K562 (cell line): ENCODE data around the gene STT3B. TPM values are rescaled to one million over a fixed set of nuclear protein-coding genes. Genes with fewer than 3 reads are reported as not detected.

Experiments used
- ATF1 ChIP-seq, 2 experiments: fragments of 450-650 bp in 1 of 2; IDR thresholded peaks; 2 replicates each; pipeline ENCODE4 v1.6.1; 2016; ENCODE audit warnings: missing compliant biosample characterization in 1 of 2, missing genetic modification characterization in 1 of 2
- BDP1 ChIP-seq: IDR thresholded peaks from 3 replicates; pipeline ENCODE4 v1.6.1; 2011; ENCODE audit not compliant: insufficient read length, insufficient read depth
- HMGN3 ChIP-seq: IDR thresholded peaks from 2 replicates; pipeline ENCODE4 v1.6.1; 2011; ENCODE audit warnings: borderline replicate concordance, low read depth, mild to moderate bottlenecking, mixed read lengths, low read length; ENCODE audit not compliant: insufficient read length; ENCODE audit errors: extremely low read depth
- HOXB6 ChIP-seq: fragments of 250-450 bp; sonication (Bioruptor Pico); IDR thresholded peaks from 2 replicates; pipeline ENCODE4 v1.5.1; 2022; ENCODE audit warnings: mild to moderate bottlenecking, borderline replicate concordance
- LEF1 ChIP-seq: fragments of 450-650 bp; IDR thresholded peaks from 2 replicates; pipeline ENCODE4 v1.6.1; 2016; ENCODE audit warnings: mild to moderate bottlenecking
- NR2C1 ChIP-seq, 2 experiments: fragments of 450-650 bp; IDR thresholded peaks; 2 replicates each; pipeline ENCODE4 v1.6.1; 2017; ENCODE audit warnings: mild to moderate bottlenecking in 2 of 2, antibody characterized with exemption in 1 of 2, inconsistent platforms in 1 of 2, missing compliant biosample characterization in 1 of 2, missing genetic modification characterization in 1 of 2
- TEAD4 ChIP-seq, 2 experiments: sonication (generic) in 1 of 2; formaldehyde crosslinking in 1 of 2; IDR thresholded peaks; 2 replicates each; pipeline versions ENCODE4 v1.6.1 to v1.8.0; 2012 to 2022; ENCODE audit warnings: borderline replicate concordance in 1 of 2, inconsistent platforms in 1 of 2, low read length in 1 of 2, mild to moderate bottlenecking in 1 of 2, missing genetic modification reagents in 1 of 2
- ZBED1 ChIP-seq: IDR thresholded peaks from 2 replicates; pipeline ENCODE4 v1.6.1; 2014
- ZNF12 ChIP-seq: sonication (generic); formaldehyde crosslinking; IDR thresholded peaks from 2 replicates; pipeline ENCODE4 v1.4.0; 2020; ENCODE audit warnings: mild to moderate bottlenecking, missing genetic modification reagents
- ZNF707 ChIP-seq: fragments of 250-450 bp; sonication (Bioruptor Pico); conservative IDR thresholded peaks from 2 replicates; pipeline ENCODE4 v1.8.0; 2022; ENCODE audit warnings: inconsistent platforms, mild to moderate bottlenecking, moderate library complexity
- ZNF75A ChIP-seq: fragments of 450-650 bp; formaldehyde crosslinking; IDR thresholded peaks from 2 replicates; pipeline ENCODE4 v1.4.0; 2020; ENCODE audit warnings: mild to moderate bottlenecking
- polyA plus RNA-seq, 8 experiments: library from polyadenylated mRNA; depleted of rRNA in 4 of 8; stranded (reverse) in 5 of 8; unstranded in 3 of 8; fragments of >200 nt; fragmentation: Nextera tagmentation in 2 of 8; fragmentation: Illumina TruSeq in 1 of 8; extraction: Ambion mirVana in 2 of 8; extraction: Trizol in 1 of 8; gene quantifications; 2 replicates each; pipeline versions ENCODE4 v1.2.1 to v1.2.3, GENCODE V29; 2011 to 2014; ENCODE audit warnings: inconsistent platforms in 1 of 8, missing spikeins in 1 of 8
- total RNA-seq, 7 experiments: library from RNA; depleted of rRNA in 6 of 7; stranded (reverse); fragments of >200 nt in 6 of 7; fragmentation: Illumina TruSeq in 2 of 7; extraction: Trizol in 2 of 7; gene quantifications; 2 replicates each; pipeline versions ENCODE4 v1.2.1 to v1.2.3, GENCODE V29; 2011 to 2021; ENCODE audit warnings: low replicate concordance in 1 of 7
- TF ChIP-seq, protein P1 (sequence below): fragments of 450-650 bp; IDR thresholded peaks from 2 replicates; pipeline ENCODE4 v1.6.1; 2016; ENCODE audit warnings: low read depth
- TF ChIP-seq, protein P2 (sequence below): fragments of 250-450 bp; sonication (Bioruptor Pico); IDR thresholded peaks from 2 replicates; pipeline ENCODE4 v1.5.0; 2020; ENCODE audit warnings: mild to moderate bottlenecking
- TF ChIP-seq, protein P3 (sequence below): fragments of 450-650 bp; formaldehyde crosslinking; IDR thresholded peaks from 2 replicates; pipeline ENCODE4 v1.4.0; 2020; ENCODE audit warnings: mild to moderate bottlenecking, moderate library complexity
- TF ChIP-seq, protein P4 (sequence below): sonication (generic); IDR thresholded peaks from 2 replicates; pipeline ENCODE4 v1.6.1; 2016

STT3B gene
- total and polyA plus RNA-seq, 9 of the 15 experiments (the other 6 are each of a cell fraction or from before 2014, with no cell fraction given), result 22.4 to 147 (median 100) TPM

DNA sequence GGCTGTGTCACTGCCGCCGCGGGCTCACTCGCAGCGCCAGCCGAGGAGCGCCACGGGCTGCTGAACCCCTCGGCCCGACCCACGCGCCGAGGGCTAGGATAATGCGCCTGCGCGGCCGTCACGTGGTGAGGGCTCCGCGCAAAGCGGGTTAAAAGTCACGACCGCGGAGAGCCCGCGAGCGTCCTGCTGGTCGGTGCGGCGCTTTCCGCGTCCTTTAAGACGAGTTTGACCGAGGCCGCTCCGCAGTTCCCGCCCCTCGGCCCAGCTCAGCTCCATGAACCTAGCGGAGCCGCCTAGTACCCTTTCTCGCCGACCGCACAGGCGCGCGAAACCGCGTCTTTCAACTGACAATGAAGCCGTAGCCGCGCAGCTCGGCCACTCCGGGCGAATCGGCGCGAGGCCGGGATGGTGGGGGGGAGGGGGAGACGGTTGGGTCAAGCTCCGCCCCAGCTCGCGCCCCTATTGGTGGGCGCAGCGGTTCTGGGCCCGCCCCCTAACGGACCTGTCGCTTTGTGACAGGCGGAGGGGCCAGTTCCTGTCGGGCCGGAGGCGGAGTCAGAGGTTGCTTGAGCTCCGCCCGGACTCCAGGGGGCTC lies 636 bp upstream of the STT3B start (continued):
- no peak for TF ChIP-seq BDP1
- TF ChIP-seq, protein P1, sequence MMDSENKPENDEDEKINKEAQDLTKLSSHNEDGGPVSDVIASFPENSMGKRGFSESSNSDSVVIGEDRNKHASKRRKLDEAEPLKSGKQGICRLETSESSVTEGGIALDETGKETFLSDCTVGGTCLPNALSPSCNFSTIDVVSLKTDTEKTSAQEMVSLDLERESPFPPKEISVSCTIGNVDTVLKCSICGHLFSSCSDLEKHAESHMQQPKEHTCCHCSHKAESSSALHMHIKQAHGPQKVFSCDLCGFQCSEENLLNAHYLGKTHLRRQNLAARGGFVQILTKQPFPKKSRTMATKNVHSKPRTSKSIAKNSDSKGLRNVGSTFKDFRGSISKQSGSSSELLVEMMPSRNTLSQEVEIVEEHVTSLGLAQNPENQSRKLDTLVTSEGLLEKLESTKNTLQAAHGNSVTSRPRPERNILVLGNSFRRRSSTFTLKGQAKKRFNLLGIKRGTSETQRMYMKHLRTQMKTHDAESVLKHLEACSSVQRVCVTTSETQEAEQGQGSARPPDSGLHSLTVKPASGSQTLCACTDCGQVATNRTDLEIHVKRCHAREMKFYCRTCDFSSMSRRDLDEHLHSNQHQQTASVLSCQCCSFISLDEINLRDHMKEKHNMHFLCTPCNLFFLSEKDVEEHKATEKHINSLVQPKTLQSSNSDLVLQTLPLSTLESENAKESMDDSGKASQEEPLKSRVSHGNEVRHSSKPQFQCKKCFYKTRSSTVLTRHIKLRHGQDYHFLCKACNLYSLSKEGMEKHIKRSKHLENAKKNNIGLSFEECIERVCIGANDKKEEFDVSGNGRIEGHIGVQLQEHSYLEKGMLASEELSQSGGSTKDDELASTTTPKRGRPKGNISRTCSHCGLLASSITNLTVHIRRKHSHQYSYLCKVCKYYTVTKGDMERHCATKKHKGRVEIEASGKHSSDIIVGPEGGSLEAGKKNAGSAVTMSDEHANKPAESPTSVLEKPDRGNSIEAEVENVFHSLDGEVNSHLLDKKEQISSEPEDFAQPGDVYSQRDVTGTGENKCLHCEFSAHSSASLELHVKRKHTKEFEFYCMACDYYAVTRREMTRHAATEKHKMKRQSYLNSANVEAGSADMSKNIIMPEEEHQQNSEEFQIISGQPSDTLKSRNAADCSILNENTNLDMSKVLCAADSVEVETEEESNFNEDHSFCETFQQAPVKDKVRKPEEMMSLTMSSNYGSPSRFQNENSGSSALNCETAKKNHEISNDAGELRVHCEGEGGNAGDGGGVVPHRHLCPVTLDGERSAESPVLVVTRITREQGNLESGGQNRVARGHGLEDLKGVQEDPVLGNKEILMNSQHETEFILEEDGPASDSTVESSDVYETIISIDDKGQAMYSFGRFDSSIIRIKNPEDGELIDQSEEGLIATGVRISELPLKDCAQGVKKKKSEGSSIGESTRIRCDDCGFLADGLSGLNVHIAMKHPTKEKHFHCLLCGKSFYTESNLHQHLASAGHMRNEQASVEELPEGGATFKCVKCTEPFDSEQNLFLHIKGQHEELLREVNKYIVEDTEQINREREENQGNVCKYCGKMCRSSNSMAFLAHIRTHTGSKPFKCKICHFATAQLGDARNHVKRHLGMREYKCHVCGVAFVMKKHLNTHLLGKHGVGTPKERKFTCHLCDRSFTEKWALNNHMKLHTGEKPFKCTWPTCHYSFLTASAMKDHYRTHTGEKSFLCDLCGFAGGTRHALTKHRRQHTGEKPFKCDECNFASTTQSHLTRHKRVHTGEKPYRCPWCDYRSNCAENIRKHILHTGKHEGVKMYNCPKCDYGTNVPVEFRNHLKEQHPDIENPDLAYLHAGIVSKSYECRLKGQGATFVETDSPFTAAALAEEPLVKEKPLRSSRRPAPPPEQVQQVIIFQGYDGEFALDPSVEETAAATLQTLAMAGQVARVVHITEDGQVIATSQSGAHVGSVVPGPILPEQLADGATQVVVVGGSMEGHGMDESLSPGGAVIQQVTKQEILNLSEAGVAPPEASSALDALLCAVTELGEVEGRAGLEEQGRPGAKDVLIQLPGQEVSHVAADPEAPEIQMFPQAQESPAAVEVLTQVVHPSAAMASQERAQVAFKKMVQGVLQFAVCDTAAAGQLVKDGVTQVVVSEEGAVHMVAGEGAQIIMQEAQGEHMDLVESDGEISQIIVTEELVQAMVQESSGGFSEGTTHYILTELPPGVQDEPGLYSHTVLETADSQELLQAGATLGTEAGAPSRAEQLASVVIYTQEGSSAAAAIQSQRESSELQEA, result no peak
- TF ChIP-seq, protein P2, sequence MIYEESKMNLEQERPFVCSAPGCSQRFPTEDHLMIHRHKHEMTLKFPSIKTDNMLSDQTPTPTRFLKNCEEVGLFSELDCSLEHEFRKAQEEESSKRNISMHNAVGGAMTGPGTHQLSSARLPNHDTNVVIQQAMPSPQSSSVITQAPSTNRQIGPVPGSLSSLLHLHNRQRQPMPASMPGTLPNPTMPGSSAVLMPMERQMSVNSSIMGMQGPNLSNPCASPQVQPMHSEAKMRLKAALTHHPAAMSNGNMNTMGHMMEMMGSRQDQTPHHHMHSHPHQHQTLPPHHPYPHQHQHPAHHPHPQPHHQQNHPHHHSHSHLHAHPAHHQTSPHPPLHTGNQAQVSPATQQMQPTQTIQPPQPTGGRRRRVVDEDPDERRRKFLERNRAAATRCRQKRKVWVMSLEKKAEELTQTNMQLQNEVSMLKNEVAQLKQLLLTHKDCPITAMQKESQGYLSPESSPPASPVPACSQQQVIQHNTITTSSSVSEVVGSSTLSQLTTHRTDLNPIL, result no peak
- peak; percentile 45; the same call in 1 of the 2 replicates for TF ChIP-seq ZNF75A (CRISPR knock-in tag)
- no peak; the same call in 1 of the 2 replicates for TF ChIP-seq HOXB6
- peak; percentile 34; the same call in 1 of the 2 replicates for TF ChIP-seq TEAD4 (IDR thresholded peaks at IDR 0.05; ENCODE audit: low read length)
- TF ChIP-seq TEAD4 (CRISPR knock-in tag; IDR thresholded peaks at IDR 0.05; ENCODE audit: borderline replicate concordance), result 0 out of 2 replicates have a peak, but pooled peaks have one; percentile 81
- peak; percentile 91 for TF ChIP-seq NR2C1 (IDR thresholded peaks at IDR 0.05)
- peak; percentile 95 for TF ChIP-seq NR2C1 (tag; IDR thresholded peaks at IDR 0.05)
- 0 out of 2 replicates have a peak, but pooled peaks have one; percentile 22 for TF ChIP-seq ZNF707 (CRISPR knock-in tag)
- TF ChIP-seq, protein P3, sequence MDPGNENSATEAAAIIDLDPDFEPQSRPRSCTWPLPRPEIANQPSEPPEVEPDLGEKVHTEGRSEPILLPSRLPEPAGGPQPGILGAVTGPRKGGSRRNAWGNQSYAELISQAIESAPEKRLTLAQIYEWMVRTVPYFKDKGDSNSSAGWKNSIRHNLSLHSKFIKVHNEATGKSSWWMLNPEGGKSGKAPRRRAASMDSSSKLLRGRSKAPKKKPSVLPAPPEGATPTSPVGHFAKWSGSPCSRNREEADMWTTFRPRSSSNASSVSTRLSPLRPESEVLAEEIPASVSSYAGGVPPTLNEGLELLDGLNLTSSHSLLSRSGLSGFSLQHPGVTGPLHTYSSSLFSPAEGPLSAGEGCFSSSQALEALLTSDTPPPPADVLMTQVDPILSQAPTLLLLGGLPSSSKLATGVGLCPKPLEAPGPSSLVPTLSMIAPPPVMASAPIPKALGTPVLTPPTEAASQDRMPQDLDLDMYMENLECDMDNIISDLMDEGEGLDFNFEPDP (CRISPR knock-in tag), result no peak
- peak; percentile 79 for TF ChIP-seq HMGN3
- TF ChIP-seq ZNF12, result peak; percentile 31; the same call in 1 of the 2 replicates
- TF ChIP-seq ZBED1, result peak; percentile 24; the same call in 1 of the 2 replicates
- TF ChIP-seq, protein P4, sequence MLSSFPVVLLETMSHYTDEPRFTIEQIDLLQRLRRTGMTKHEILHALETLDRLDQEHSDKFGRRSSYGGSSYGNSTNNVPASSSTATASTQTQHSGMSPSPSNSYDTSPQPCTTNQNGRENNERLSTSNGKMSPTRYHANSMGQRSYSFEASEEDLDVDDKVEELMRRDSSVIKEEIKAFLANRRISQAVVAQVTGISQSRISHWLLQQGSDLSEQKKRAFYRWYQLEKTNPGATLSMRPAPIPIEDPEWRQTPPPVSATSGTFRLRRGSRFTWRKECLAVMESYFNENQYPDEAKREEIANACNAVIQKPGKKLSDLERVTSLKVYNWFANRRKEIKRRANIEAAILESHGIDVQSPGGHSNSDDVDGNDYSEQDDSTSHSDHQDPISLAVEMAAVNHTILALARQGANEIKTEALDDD, result no peak
- peak; percentile 78 for TF ChIP-seq LEF1
- no peak for TF ChIP-seq ATF1 (CRISPR knock-in tag; IDR thresholded peaks at IDR 0.05)
- TF ChIP-seq ATF1 (tag; IDR thresholded peaks at IDR 0.05), result peak; percentile 94
